ENCODE data around the gene IQCN.
A peak's percentile ranks its signal among the peaks of the same experiment; 100 is the strongest.

Gene IQCN

DNA sequence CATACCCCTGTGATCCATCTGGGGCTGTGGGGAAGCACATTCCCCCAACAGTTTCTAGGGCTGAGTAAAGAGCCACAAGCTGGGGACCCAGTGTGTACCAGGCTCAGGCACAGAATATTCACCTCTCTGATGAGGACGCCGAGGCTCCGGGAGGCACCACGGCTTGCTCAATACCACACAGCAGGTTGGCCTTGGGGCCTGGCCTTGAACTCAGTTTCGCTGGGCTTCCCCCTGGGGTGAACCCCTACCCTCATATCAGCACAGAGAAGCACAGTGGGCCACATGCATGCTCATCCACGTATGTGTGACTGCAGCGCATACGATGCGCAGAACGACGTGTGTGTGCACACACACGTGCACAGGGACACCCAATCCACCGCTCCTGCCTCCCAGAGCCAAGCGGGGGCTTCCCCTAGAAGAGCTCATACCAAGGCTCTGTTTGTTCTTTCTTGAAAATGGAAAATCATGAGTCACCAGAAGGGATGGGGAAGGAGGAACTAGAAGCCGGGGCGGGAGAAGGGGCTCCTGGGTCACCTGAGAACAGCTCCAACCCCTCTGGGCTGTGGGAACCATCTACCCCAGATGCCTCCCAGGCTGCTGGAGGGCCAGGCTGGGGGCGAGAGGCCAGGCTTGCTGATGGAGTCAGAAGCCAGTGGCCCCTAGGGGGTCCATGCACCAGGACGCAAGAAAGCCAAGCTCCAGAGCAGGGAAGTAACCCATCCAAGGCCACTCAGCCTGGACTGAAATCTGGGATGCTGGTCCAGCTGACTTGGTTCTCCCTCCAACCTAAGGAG lies 43.1 kb downstream of the IQCN start:
- TF ChIP-seq, protein P1, sequence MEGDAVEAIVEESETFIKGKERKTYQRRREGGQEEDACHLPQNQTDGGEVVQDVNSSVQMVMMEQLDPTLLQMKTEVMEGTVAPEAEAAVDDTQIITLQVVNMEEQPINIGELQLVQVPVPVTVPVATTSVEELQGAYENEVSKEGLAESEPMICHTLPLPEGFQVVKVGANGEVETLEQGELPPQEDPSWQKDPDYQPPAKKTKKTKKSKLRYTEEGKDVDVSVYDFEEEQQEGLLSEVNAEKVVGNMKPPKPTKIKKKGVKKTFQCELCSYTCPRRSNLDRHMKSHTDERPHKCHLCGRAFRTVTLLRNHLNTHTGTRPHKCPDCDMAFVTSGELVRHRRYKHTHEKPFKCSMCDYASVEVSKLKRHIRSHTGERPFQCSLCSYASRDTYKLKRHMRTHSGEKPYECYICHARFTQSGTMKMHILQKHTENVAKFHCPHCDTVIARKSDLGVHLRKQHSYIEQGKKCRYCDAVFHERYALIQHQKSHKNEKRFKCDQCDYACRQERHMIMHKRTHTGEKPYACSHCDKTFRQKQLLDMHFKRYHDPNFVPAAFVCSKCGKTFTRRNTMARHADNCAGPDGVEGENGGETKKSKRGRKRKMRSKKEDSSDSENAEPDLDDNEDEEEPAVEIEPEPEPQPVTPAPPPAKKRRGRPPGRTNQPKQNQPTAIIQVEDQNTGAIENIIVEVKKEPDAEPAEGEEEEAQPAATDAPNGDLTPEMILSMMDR (IDR thresholded peaks at IDR 0.05): no peak
- no peak overlapping the region for H3K27ac ChIP-seq
- no peak overlapping the region for H3K4me3 ChIP-seq
- DNase-seq (ENCODE audit: low spot score): no peak

DNA sequence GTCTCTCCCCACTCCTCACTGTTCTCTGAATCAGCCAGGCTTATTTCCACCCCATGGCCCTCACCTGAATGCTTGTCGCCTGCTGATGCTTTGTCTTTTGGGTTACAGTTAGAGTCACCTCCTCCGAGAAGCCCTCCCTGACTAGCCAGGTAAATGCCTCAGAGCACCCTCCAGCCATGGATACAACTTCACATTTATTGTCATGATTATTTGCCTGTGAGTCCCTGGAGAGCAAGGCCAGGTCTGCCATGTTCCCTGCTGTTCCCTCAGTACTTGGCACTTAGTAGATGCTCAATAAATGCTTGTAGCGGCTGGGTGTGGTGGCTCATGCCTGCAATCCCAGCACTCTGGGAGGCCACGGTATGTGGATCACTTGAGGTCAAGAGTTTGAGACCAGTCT lies 44.3 kb downstream of the IQCN start:
- TF ChIP-seq, protein P1 (IDR thresholded peaks at IDR 0.05): no peak
- Histone ChIP-seq H3K27ac (no peak overlapping the region), H3K4me3 (no peak overlapping the region)
- DNase-seq (ENCODE audit: low spot score): no peak

DNA sequence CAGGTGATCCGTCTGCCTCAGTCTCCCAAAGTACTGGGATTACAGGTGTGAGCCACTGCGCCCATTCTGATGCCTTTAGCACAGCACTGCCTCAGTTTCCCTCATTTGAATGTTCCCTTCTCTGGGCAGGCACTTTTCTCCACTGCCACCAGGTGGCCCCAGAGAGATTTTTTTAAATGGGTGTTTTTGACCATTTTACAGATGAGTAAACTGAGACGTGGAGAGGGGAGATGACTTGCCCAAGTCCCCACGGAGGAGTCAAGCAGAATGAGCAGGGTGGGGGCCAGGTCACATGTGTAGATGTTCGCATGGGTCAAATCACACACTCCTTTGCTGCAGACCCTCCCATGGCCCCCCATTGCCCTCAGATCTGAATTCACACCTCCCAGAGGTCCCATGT lies 44.8 kb downstream of the IQCN start:
- DNase-seq (ENCODE audit: low spot score): no peak
- TF ChIP-seq, protein P1 (IDR thresholded peaks at IDR 0.05): peak; percentile 29
- H3K27ac ChIP-seq: no peak overlapping the region
- no peak overlapping the region for H3K4me3 ChIP-seq

DNA sequence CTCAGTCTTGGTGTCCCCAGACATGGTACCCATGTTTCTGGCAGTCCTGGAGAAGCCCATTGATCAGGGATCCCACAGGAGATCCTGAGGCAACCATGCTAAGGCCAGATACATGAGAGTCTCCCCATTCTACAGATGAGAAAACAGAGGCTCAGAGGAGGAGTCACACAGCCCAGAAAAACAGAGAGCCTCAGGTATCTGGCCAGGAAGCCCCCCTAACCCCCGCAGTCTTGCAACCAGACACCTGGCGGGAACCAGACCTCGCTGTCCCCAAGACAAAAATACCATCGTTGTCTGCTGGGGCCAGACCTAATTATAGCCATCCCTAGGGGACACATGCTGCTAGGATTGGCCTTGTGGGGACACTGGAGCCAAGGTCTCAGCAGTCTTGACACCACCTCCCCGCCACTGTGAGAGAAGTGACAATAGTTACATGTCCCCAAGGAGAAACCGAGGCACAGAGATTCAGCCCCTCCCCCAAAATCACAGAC lies 46.4 kb downstream of the IQCN start:
- Histone ChIP-seq H3K27ac (peak overlapping the region; percentile 6 to 15), H3K4me3 (no peak overlapping the region)
- no peak for DNase-seq (ENCODE audit: low spot score)
- TF ChIP-seq, protein P1 (IDR thresholded peaks at IDR 0.05): no peak

DNA sequence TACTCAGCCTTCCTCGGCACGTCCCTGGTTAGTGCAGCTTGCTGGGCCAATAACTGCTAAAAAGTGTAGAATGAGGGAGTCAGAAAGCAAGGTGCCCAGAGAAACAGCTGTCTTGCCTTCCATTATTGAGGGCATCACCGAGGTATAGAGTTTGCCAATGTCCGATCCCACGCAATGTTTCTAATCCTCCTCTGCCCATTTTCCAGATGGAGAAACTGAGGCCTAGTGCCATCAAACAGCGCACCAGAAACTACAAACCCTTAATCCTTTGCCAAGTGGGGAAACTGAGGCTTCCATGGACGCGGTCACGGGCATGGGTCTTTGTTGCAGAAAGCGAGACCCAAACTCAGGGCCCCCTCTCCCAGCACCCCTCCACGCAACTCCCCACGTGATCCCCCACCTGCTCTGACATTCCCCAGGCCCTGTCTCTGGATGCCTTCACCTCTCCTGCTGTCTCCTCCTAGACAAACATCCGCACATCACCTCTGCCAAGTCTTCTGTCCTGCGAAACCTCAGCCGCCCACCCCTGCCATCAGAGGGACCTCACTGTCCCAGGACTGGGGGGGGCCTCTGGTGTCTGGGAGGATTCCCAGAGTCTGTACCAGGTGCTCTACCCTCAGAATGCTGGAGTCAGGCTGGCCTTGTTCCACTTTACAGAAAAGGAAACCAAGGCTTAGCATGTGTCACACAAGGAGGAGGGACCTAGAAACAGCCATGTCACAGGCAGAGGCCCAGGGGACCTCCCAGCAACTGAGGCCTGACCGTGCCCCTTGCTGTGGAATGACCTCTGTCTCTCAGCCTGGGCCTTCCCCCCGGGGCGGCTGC lies 47.1 kb downstream of the IQCN start:
- no peak overlapping the region for H3K4me3 ChIP-seq
- TF ChIP-seq, protein P1 (IDR thresholded peaks at IDR 0.05): no peak
- no peak for DNase-seq (ENCODE audit: low spot score)
- peak overlapping the region; percentile 6 to 15 for H3K27ac ChIP-seq

DNA sequence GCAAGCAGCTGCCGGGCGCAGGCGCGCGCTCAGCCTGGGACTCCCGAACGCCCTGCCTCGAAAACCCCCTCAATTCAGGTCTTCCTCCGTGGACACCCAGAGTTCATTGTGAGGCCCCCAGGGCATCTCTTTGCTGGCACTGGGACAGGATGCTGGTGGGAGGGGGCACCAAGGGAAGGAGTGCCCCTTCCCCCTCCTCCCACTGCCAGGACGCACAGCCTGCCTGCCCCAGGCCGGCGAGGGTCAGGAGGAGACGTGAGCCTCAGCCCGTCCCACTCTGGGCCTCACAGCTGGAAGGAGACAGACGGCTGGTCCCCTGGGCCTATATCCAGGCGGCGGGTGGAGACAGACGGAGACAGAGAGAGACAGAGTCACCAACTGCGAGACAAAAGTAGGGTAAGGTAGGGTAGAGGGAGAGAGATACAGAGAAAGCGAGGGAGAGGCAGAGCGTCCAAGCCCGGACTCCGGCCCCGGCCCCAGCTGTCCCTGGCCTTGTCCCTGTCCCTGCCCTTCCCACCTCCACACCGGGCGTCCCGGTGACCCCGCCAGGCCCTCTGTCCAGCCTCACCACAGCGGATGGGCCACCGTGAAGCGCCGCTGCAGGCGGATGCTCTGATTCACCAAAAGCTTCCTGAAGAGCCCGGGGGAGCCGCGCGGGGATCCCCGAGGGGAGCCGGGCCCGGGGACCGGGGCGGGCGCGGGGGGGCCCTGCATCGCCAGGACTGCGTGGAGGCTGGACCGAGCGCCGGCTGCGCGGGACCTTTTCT lies 48.4 kb downstream of the IQCN start, which contains the start of gene PDE4C:
PDE4C (minus strand) TSS at position 737 of the 767 bp plus-strand sequence; CDS start at position 714, 23 bp downstream.
- no peak for DNase-seq (ENCODE audit: low spot score)
- H3K27ac ChIP-seq: peak within 1 kb of the TSS; percentile 54 to 83
- TF ChIP-seq, protein P1 (IDR thresholded peaks at IDR 0.05): no peak
- H3K4me3 ChIP-seq: peak within 1 kb of the TSS; percentile 70
